Spinal cord (tissue), 10 donors: Measurements from ENCODE around the gene WDR75. TPM values are rescaled to one million over a fixed set of nuclear protein-coding genes. Genes with fewer than 3 reads are reported as not detected.

ENCODE experiments used
- DNase-seq, 6 donors: peaks; one replicate each; pipeline versions ENCODE4 v3.0.0 to v3.0.0-alpha.2; 2013 to 2015; ENCODE audit warnings: low spot score in 6 of 6, low read depth in 4 of 6
- H3K27ac ChIP-seq: one replicate; pipeline ENCODE4 v1.5.1; 2013; ENCODE audit warnings: low read depth, low read length, control low read depth
- H3K27me3 ChIP-seq: one replicate; pipeline ENCODE4 v1.6.1; 2013; ENCODE audit warnings: low read length; ENCODE audit not compliant: control insufficient read depth, insufficient read depth
- H3K36me3 ChIP-seq: one replicate; pipeline ENCODE4 v1.6.1; 2013; ENCODE audit warnings: low read length; ENCODE audit not compliant: control insufficient read depth, insufficient read depth
- H3K4me1 ChIP-seq: one replicate; pipeline ENCODE4 v1.6.1; 2013; ENCODE audit warnings: low read length; ENCODE audit not compliant: control insufficient read depth, insufficient read depth
- H3K4me3 ChIP-seq: one replicate; pipeline ENCODE4 v1.5.1; 2013; ENCODE audit warnings: low read depth, low read length, control low read depth
- H3K9me3 ChIP-seq: one replicate; pipeline ENCODE4 v1.6.1; 2013; ENCODE audit warnings: low read length; ENCODE audit not compliant: control insufficient read depth, insufficient read depth
- WGBS: methylation state at CpG from one replicate; pipeline ENCODE4 v1.1.5; 2013; ENCODE audit warnings: missing lambda C conversion rate; ENCODE audit not compliant: insufficient coverage; 5-methylcytosine and 5-hydroxymethylcytosine counted together
- polyA plus RNA-seq, 2 donors: library from polyadenylated mRNA; unstranded; fragments of 120-200 nt; gene quantifications; one replicate each; pipeline ENCODE4 v1.2.1, GENCODE V29; 2013; ENCODE audit not compliant: insufficient read length in 2 of 2
- total RNA-seq, 2 donors: library from RNA; depleted of rRNA in 1 of 2; stranded (reverse); fragments of 120-200 nt in 1 of 2; fragments of >200 nt in 1 of 2; gene quantifications; one replicate each; pipeline versions ENCODE4 v1.2.3 to v1.2.4, GENCODE V29; 2013 to 2014
- donor health status: healthy.

The WDR75 gene
- total and polyA plus RNA-seq, 4 donors: 42.3 to 76.9 (median 44.3) TPM

DNA sequence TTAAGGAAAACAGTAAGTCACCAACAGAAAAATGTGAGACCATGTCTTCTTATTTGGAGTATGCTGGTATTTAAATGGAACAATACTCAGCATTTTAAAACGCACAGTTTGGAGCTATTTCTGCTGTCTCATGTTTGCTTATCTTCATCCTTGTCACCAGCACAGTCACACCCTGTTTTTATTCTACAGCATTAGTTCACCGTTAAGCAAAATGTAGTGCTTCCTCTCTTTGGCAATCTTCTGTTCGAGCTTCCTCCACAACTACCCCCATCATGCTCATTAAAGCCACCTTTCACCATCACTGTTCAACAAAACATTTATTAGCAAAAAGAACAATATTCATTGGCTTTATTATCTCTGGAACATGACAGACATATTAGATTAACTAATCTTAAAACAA lies 75.3 kb downstream of the WDR75 start:
- no peak overlapping the region for H3K27ac ChIP-seq
- H3K27me3 ChIP-seq: no peaks in the 10 kb centered on the region
- no peaks in the 10 kb centered on the region for H3K36me3 ChIP-seq
- DNase-seq: no peak
- H3K4me3 ChIP-seq: no peak overlapping the region
- H3K4me1 ChIP-seq: no peaks in the 10 kb centered on the region
- 80% methylated on average over 3 of the region's 3 CpGs for WGBS
- no peaks in the 10 kb centered on the region for H3K9me3 ChIP-seq

DNA sequence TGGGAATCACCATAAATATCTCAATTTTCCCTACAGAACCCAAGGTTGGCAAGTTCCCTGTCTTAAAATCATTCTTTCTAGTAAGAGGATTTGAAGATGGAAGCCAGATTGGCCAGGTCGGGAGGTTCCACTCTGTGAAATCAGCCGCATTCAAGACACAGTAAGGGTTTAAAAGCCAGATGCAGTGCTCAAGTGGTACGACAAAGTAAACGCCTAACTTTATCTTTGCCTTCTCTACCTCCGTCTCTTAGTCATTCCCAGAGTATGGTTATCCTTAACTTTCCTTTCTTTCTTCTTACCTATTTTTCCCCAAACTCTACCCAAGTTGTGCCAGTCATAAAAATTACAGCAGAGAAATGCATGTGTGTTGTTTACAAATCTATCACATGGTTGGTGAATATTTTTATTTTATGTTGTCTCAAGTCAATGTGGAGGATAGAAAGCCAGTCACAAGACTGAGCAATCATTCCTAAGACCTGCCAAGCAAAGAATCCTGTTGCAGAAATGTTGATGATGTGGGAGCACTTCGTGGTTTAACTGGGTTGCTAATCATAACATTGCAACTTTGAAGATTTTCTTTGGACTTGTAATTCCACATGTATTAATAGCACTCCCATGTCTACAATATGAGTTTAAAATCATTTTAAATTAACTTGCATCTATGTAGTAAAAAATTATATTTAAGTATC lies 76.7 kb downstream of the WDR75 start:
- no peak overlapping the region for H3K27ac ChIP-seq
- no peaks in the 10 kb centered on the region for H3K9me3 ChIP-seq
- no peaks in the 10 kb centered on the region for H3K27me3 ChIP-seq
- H3K4me3 ChIP-seq: no peak overlapping the region
- no peaks in the 10 kb centered on the region for H3K4me1 ChIP-seq
- DNase-seq: no peak
- WGBS: 89% methylated on average over 4 of the region's 6 CpGs
- H3K36me3 ChIP-seq: no peaks in the 10 kb centered on the region

DNA sequence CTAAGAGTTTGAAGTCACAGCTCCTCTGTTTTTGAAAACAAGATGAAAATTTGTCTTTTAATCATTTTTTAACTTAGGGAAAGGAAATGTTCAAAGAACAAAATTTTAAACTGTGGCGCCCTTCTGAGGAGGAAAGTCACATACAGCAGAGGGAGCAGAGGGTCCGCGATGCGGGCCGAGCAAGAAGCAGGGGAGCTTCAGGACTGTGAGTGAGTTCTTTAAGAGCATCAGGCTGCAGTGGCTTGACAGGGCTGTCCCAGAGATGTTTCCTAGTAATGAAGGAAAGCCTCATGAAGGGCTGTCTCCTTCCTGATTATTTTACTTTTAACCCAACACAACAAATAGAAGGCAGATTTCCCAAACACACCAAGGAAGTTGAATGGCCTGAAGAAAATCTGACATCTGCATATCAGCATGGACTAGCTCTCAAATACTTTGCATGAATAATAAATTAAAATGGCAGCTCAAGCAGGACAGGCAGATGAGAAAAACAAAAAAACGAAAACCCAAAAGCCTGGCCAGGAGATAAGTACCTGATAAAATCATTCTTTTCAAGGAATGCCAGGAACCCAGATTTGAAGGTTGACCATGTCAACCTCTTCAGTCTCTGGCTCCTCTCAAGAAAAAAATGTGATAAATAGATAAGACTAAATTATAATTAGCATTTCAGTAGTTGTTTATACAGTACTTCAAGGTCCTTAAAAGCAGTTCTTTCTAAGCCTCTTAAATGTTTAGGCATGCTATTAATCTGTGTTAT lies 78.5 kb downstream of the WDR75 start:
- Histone ChIP-seq H3K4me1 (no peaks in the 10 kb centered on the region), H3K9me3 (no peaks in the 10 kb centered on the region), H3K36me3 (no peaks in the 10 kb centered on the region), H3K27ac (no peak overlapping the region), H3K4me3 (no peak overlapping the region), H3K27me3 (no peaks in the 10 kb centered on the region)
- 80% methylated on average over 2 of the region's 6 CpGs for WGBS
- no peak for DNase-seq

DNA sequence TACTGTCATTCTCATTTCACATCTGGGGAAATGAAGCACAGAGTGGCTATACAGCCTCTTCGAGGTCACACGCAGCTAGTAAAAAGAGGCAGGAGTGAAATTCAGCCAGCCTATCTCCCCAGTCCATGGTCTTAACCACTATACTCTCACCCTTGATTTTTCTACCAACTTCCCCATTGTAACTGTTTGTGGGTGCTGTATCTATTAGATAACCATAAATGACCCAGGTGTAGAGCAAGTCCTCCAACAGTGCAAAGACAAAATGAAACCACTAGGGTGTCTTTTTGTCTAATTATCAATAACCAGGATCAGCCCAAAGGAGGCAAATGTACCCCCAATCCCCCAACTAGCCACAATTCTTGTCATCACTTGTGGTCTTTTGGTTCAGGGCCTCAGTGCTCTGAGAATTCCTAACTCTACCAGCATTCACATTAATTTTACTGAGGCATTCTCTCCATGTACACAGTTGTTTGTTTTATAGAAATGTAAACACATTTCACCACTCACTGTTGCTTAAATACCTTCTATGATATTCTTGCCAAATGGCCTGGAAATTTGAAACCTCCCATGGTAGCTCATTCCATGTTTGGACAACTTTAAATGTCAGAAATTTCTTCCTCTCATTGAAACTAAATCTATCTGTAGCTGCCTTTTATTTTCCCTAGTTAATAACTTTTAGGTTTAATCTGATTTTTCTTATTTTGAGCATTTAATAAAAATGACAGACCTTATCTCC lies 80.6 kb downstream of the WDR75 start:
- Histone ChIP-seq H3K27ac (no peak overlapping the region), H3K9me3 (no peaks in the 10 kb centered on the region), H3K27me3 (no peaks in the 10 kb centered on the region), H3K36me3 (no peaks in the 10 kb centered on the region), H3K4me3 (no peak overlapping the region), H3K4me1 (no peaks in the 10 kb centered on the region)
- WGBS: no CpG with 5 or more reads among the region's 2 CpGs
- no peak for DNase-seq

DNA sequence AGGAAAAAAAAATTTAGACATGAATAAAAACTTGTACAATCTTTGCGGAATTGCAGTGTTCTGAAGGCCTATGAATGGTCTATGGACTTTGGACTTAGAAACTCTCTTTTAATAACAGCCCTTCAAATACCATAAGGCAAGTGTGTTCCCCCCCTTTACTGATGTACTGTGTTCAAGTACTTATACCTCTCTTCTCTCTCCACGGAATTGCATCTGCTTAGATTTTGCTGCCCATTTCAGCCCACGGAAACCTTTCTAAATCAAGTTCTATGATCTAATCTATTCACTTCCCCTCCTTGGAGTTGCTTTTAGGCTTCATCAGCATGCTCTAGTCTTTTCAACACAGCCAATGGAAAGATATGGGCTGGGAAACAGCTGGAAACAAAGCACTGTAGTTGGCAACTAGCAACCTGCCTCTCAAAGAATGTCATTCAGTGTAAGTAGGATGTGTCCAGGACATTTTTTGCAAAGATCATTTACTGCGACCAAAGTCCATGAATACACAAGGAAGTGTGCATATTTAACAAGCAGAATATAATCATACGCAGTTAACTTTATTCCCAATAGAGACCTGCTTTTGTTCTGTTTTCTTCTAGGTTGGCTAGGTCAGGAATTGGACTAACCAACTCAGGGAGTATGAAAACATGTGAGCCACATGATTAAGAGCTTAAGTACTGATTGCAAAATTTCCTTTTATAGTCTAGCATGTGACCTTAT lies 81.3 kb downstream of the WDR75 start:
- whole genome bisulfite sequencing: 48% methylated on average over 2 of the region's 5 CpGs
- no peaks in the 10 kb centered on the region for H3K27me3 ChIP-seq
- H3K9me3 ChIP-seq: no peaks in the 10 kb centered on the region
- H3K4me3 ChIP-seq: no peak overlapping the region
- H3K27ac ChIP-seq: no peak overlapping the region
- H3K36me3 ChIP-seq: no peaks in the 10 kb centered on the region
- peaks cover 3% of the 10 kb centered on the region for H3K4me1 ChIP-seq
- peak in 1 of 6 donors; percentile 37 for DNase-seq

DNA sequence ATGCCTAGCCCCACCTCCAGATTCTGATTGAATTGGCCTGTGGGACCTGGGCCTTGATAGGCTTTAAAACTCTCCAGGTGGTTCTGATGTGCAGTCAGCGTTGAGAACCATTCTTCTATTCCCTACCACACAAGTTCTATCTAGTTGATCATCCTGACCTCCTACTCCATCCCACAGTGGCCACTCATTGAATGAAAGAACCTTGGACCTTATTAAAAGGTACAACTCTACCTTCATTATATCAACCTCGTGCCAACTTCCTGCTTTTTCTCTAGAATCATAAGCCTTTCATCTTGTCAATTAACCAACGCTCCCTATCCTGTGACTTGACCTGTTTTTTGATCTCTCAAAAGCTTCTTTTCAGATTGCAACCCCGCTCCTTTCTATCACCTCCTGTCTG lies 83.5 kb downstream of the WDR75 start:
- Histone ChIP-seq H3K4me3 (no peak overlapping the region), H3K4me1 (peaks cover 3% of the 10 kb centered on the region), H3K27me3 (no peaks in the 10 kb centered on the region), H3K9me3 (no peaks in the 10 kb centered on the region), H3K27ac (no peak overlapping the region), H3K36me3 (no peaks in the 10 kb centered on the region)
- DNase-seq: no peak
- WGBS: 87% methylated on average over 4 of the region's 4 CpGs

Other genes starting within 250 kb of the WDR75 start
- 100 to 1,000 TPM in 1 of 2 donors, 10 to 100 TPM in 1; 47.7 to 156 TPM for gene SLC40A1, start 139.3 kb downstream of the WDR75 start, total RNA-seq
- 10 to 100 TPM; 25.7 to 36.1 TPM for gene SLC40A1, start 139.3 kb downstream of the WDR75 start, polyA plus RNA-seq
- gene ASNSD1, start 220.0 kb downstream of the WDR75 start, total RNA-seq: 10 to 100 TPM; 58.8 to 73.1 TPM
- 10 to 100 TPM; 53.9 to 54.1 TPM for gene ASNSD1, start 220.0 kb downstream of the WDR75 start, polyA plus RNA-seq
- 10 to 100 TPM; 22.7 to 41.7 TPM for gene ANKAR, start 233.2 kb downstream of the WDR75 start, total RNA-seq
- gene ANKAR, start 233.2 kb downstream of the WDR75 start, polyA plus RNA-seq: 1 to 10 TPM; 6.4 to 7.1 TPM